ENCODE data around the gene CCND1. TPM values are rescaled to one million over a fixed set of nuclear protein-coding genes. Genes with fewer than 3 reads are reported as not detected.

CCND1 gene
- total RNA-seq, 1 donor from 2014 or later: 283 TPM

DNA sequence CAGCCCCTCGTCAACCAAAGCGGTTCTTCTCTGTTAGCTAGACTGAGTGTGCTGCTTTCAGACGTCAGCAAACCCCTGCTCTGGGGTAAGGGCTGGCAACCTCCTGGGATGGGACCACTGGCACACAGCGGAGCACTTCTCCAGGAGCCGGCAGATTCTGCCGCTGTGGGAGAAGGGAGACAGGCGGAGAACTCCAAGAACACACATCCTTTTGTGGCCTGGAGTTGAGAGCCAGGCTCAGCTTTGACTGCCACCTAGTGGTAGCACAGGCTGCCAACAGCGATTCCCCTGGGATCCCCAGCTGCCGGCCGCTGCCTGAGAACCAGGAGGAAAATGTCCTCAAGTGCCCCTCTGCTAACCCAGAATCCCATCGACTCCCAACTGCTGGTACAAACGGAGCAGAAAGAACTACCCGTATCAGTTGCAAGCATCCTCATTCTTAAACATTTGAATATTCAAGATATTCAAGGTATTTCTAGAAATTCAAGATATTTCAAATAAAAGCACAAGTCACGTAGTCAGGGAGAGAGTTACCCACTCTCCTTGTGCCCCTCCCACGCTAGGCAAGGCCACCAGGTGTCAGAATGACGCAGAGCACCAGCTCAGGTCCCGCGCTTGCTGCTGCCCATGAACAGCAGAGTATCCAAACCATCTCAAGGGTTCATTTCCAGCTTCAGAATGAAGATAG, 29.3 kb downstream of the CCND1 start:
- ATAC-seq (peak; percentile 83), DNase-seq (peak; percentile 88)
- peaks cover 10% of the 10 kb centered on the region for H3K4me1 ChIP-seq
- H3K36me3 ChIP-seq: peaks cover 59% of the 10 kb centered on the region
- intact Hi-C loops (cut with DNase I): no loop called here
- H3K4me3 ChIP-seq: no peak overlapping the region
- TF ChIP-seq, protein P1, sequence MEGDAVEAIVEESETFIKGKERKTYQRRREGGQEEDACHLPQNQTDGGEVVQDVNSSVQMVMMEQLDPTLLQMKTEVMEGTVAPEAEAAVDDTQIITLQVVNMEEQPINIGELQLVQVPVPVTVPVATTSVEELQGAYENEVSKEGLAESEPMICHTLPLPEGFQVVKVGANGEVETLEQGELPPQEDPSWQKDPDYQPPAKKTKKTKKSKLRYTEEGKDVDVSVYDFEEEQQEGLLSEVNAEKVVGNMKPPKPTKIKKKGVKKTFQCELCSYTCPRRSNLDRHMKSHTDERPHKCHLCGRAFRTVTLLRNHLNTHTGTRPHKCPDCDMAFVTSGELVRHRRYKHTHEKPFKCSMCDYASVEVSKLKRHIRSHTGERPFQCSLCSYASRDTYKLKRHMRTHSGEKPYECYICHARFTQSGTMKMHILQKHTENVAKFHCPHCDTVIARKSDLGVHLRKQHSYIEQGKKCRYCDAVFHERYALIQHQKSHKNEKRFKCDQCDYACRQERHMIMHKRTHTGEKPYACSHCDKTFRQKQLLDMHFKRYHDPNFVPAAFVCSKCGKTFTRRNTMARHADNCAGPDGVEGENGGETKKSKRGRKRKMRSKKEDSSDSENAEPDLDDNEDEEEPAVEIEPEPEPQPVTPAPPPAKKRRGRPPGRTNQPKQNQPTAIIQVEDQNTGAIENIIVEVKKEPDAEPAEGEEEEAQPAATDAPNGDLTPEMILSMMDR (IDR thresholded peaks at IDR 0.05): peak; percentile 98
- H3K27ac ChIP-seq: no peak overlapping the region
- H3K9me3 ChIP-seq: no peaks in the 10 kb centered on the region
- no peaks in the 10 kb centered on the region for H3K27me3 ChIP-seq

DNA sequence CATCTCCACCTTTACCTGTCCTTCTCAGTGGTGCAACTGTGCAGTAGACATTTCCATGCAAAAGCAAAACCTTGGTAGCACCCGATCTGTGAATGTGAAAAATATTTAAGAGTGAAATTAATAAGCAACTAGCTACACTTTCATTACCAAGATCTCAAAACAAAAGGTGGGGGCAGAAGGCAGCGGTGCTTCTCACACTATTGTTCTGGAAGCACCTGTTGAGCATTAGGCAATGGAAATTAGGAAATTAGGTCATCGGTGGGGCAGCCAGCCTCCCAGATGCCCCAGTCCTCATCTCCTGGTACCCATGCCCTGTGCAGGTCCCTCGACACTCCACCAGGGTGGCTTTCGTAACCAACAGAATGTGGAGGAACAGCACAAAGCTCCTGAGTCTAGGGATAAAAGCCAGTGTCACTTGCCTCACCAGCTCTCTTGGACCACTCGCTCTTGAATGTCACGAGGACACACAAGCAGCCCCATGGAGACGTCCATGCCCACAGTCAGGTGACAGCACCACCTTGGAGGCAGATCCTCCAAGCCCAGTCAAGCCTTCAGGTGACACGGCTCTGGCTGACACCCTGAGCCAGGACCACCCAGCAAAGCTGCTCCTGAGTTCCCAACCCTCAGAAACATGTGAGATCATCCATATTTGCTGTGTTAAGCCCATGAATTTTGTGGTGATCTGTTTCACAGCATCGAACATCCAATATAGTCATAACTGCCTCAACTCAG, 30.9 kb downstream of the CCND1 start:
- peaks cover 43% of the 10 kb centered on the region for H3K36me3 ChIP-seq
- intact Hi-C loops (cut with DNase I): no loop called here
- no peak for DNase-seq

DNA sequence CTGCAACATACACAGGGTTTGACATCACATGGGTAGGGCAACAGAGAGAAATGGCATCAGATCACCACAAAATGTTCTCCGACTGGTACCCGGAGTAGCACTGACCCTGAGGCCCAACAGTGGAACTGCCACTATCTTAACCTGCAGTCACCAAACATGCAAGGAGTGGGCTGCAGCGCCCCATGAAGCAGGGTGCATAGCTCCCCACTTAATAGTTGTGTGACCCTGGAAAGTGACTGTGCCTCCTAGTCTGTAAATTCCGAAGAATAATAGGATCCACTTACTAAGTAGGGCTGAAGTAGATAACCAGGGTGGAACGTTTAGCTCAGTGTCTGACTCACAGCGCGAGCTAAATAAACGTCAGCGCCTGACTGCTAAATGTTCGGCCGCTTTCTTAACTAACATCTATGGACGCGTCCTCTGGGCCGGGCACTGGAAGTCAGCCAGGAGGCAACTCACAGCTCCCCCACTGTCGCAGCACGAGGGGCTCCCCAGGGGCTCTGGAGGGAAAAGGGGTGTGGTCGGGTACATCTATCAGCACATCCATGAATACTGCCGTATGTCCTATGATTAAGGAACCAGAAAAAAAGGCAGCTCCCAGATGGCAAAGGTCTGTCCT, 33.4 kb downstream of the CCND1 start:
- H3K36me3 ChIP-seq: peaks cover 28% of the 10 kb centered on the region
- H3K27me3 ChIP-seq: no peaks in the 10 kb centered on the region
- TF ChIP-seq, protein P1 (IDR thresholded peaks at IDR 0.05): no peak
- ATAC-seq (no peak), DNase-seq (peak; percentile 66)
- no peaks in the 10 kb centered on the region for H3K9me3 ChIP-seq
- peak overlapping the region; percentile 89 for H3K27ac ChIP-seq
- intact Hi-C loops (cut with DNase I): no loop called here
- H3K4me1 ChIP-seq: peaks cover 10% of the 10 kb centered on the region
- H3K4me3 ChIP-seq: peak overlapping the region; percentile 100

More for the DNA sequence above, 30.9 kb downstream of the CCND1 start:
- no peak for ATAC-seq
- Histone ChIP-seq H3K27ac (no peak overlapping the region), H3K9me3 (no peaks in the 10 kb centered on the region), H3K4me1 (peaks cover 10% of the 10 kb centered on the region), H3K4me3 (no peak overlapping the region), H3K27me3 (no peaks in the 10 kb centered on the region)
- TF ChIP-seq, protein P1 (IDR thresholded peaks at IDR 0.05): no peak

DNA sequence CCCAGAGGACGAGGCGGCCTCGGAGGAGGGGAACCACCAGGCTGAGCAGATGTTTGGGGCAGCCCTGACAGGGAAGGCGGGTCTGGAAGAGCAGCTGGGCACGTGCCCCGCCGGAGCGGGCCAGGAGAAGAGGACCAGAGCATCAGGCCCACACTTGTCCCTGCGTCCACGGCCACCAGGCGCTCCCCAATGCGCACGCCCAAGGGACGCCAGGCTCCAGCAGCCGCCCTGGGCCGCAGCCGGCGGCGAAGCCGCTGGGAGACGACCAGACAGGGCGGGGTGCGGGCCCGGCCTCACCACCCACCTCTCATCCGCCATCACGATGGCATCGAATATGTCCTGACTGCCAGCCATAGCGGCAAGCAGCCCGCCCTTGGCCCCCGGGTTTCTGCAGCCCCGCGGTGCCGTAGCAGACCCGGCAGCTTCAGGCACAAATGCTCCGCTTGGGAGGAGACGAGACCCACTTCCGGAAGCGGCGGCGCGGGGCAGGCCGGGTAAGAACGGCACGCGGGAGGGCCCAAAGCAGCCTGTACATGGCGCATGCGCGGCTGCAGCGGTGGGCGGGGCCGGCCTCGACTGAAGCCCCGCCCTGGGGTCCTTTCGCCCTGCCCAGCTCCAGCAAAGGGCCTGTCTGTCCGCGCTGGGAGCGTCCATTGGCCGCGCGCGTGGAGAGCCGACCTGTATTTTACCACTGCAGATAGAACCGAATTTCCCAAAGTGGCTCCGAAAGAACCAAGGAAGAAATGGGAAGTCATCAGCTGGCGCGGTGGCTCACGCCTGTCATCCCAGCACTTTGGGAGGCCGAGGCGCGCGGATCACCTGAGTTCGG, 34.1 kb downstream of the CCND1 start, which contains the start of gene LTO1:
Gene LTO1 (minus strand): TSS at position 468 of the 829 bp plus-strand sequence. CDS start 114 bp downstream, at position 354.
- Histone ChIP-seq H3K27ac (peak within 1 kb of the TSS; percentile 89), H3K36me3 (peaks cover 26% of the 10 kb centered on the region), H3K4me1 (peaks cover 10% of the 10 kb centered on the region), H3K27me3 (no peaks in the 10 kb centered on the region), H3K9me3 (no peaks in the 10 kb centered on the region), H3K4me3 (peak within 1 kb of the TSS; percentile 100)
- ATAC-seq: peak; percentile 100
- peak; percentile 98 for DNase-seq
- TF ChIP-seq, protein P1 (IDR thresholded peaks at IDR 0.05): no peak
- intact Hi-C loops (cut with DNase I): no loop called here

DNA sequence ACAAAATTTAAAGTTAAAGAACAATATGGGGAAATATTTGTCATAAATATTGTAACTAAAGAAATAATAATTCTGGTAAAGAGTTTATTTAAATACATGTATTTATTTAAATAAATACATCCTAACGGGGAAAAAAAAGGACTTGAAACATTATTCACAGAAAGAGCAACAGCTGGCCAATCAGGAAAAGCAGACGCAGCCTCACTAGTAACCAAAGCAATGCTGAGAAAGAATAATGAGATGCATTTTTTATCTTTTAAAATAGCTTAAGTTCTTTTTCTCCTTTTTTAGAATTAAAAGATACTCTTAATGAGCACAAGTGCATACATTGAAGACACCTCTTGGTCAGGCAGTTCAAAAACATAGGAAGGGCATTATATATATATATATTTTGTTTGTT, 36.8 kb downstream of the CCND1 start:
- Histone ChIP-seq H3K27ac (no peak overlapping the region), H3K9me3 (no peaks in the 10 kb centered on the region), H3K27me3 (no peaks in the 10 kb centered on the region), H3K4me1 (peaks cover 10% of the 10 kb centered on the region), H3K4me3 (no peak overlapping the region), H3K36me3 (peaks cover 2% of the 10 kb centered on the region)
- intact Hi-C loops (cut with DNase I): no loop called here
- DNase-seq: no peak
- ATAC-seq: no peak
- TF ChIP-seq, protein P1 (IDR thresholded peaks at IDR 0.05): no peak

Measured in upper lobe of right lung (tissue), 1 donor.